SIG-M5 (cell line): Measurements from ENCODE around the gene SDC4.

ENCODE experiments used
- DNase-seq: peaks from one replicate; lab custom pipeline; 2025; lab: John Stamatoyannopoulos, UW

SDC4 gene

GRCh38 chr20:45318386-45318939, 29.8 kb downstream of the SDC4 start:
- DNase-seq, result no peak

DNA sequence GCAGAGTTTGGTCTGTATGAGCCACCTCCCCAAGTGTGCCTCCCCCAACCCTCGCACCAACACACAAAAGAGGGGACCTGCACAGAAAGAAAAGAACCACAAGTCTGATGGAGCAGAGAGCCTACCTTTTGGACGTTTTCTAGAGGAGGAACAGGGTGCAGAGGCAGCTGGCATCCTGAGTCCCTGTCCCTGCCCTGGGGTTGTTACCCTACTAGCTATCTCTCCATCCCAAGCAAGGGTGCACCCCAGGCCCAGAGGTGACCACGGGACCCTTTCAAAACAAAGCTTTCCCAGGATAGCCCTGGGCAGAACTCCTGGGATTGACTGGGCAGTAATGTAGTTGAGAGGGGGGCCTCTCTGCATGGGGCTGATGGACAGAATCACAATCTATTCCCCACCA, 30.4 kb downstream of the SDC4 start:
- no peak for DNase-seq

GRCh38 chr20:45316150-45317080, 31.8 kb downstream of the SDC4 start:
- no peak for DNase-seq

DNA sequence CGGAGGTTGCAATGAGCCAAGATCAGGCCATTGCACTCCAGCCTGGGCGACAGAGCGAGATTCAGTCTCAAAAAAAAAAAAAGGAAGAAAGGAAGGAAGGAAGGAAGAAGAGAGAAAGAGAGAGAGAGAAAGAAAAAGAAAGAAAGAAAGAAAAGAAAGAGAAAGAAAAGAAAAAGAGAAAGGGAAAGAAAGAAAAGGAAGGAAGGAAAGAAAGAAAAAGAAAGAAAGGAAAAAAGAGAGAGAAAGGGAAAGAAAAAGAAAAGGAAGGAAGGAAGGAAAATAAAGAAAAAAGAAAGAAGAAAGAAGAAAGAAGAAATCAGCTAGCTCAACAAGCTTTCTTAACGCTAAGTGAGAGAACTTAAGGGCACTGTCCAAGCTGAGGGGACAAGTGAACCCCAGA, 32.6 kb downstream of the SDC4 start:
- no peak for DNase-seq

GRCh38 chr20:45313943-45314342, 34.3 kb downstream of the SDC4 start:
- DNase-seq, result no peak

- DNase-seq, result no peak
These were observed 35.0 kb downstream of the SDC4 start for GRCh38 chr20:45313065-45313695.

DNA sequence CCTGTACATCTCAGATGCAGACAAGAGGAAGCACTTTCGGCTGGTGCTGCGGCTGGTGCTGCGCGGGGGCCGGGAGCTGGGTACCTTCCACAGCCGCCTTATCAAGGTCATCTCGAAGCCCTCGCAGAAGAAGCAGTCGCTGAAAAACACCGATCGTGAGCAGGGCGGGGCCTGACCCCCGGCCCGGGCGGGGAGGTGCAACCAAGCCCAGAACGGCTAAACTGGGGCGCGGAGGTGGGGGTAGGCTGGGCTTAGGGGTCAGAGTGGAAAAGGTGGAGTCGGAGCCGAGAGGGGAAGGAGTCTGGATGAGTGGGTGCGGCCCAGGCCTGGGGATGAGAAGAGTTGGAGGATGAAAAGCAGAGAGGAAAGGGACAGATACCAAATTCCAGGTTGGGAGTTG, 36.0 kb downstream of the SDC4 start:
- DNase-seq, result no peak

GRCh38 chr20:45311589-45312211, 36.5 kb downstream of the SDC4 start:
- DNase-seq, result no peak

DNA sequence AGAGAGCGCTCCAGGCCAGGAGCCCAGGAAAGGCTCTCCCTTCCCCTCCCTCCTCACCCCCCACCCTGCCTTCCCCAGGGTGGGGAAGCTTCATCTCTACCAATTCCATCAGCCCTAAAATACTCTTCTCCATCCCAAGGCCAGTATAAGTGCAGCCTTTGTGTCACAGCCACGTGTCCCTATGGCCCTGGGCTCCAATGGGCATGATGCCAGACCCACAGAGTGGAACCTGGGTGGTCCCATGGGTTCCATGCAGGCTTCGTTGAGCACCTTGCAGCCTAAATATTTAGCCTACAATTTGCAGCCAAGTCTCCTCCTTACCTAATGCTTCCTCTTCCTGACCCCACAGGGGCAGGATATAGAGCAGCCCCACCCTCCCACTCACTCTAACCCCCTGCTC, 39.1 kb downstream of the SDC4 start:
- no peak for DNase-seq

DNA sequence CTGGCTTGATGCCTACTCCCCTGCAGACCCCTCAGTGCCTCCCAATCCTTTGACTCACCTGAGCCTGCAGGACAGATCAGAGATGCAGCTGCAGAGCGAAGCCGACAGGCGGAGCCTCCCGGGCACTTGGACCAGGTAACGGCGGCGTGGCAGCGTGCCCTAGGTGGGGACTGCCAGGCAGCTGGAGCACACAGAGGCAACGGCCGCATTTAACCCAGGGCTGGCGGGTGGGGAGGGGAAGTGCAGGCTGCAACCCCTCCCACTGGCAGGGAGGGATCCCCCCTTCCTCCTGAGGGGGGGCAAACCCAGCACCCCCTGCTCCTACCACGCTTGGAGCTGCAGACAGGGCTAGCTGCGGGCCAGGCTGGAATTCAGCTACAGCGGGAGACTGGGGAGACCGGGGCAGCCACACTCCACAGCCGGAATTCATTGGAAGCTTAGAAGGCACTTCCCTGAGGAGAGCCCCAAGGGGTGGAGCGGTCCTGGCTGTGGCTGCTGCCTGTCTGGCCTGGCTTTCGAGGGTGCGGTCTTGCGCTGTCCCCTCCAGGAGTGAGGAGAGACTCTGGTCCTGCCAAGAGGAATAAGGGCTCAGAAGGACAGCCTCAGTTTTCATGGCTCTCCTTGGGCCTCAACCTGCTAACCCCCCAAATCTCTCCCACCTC, 40.0 kb downstream of the SDC4 start, which contains the start of gene MATN4:
Gene MATN4 (minus strand): TSS at position 183 of the 662 bp plus-strand sequence. CDS start 2,717 bp downstream, outside the sequence.
- DNase-seq, result no peak

- no peak for DNase-seq
These were observed 41.1 kb downstream of the SDC4 start for GRCh38 chr20:45307076-45307640.

DNA sequence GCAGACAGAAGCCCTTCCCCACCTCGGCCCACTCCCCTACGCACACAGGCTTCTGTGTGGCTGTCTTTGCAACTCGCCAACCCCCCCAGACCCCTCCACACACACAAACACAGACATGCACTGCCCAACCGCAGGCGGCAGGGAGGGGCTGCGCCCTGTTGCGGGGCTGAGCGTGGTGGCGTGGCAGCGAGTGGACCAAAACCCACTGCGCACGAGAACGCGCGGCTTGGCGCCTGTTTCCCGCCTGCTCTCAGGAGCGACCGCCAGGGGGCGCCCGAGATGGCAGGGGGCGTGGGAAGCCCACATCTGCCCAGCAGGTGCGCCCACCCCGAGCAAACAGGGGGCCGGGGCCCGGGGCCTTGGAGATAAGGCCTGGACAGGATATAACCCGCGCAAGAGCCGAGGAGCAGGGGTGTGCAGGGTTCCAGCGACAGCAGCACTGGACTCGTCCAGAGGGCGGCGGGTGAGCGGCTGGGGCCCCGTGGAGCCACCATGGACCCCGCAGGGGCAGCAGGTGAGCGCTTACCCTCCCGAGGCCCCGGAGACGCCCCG, 41.7 kb downstream of the SDC4 start, which contains the start of gene RBPJL:
Gene RBPJL (plus strand): TSS at position 410 of the 552 bp plus-strand sequence. CDS start 83 bp downstream, at position 493.
- no peak for DNase-seq

GRCh38 chr20:45305262-45305661, 43.0 kb downstream of the SDC4 start:
- no peak for DNase-seq

- DNase-seq, result no peak
These were observed 43.7 kb downstream of the SDC4 start for GRCh38 chr20:45304464-45304999.

- no peak for DNase-seq
These were observed 44.4 kb downstream of the SDC4 start for GRCh38 chr20:45303586-45304463.

GRCh38 chr20:45301824-45302271, 46.4 kb downstream of the SDC4 start:
- DNase-seq, result no peak

- DNase-seq, result no peak
These were observed 47.3 kb downstream of the SDC4 start for GRCh38 chr20:45300961-45301360.

DNA sequence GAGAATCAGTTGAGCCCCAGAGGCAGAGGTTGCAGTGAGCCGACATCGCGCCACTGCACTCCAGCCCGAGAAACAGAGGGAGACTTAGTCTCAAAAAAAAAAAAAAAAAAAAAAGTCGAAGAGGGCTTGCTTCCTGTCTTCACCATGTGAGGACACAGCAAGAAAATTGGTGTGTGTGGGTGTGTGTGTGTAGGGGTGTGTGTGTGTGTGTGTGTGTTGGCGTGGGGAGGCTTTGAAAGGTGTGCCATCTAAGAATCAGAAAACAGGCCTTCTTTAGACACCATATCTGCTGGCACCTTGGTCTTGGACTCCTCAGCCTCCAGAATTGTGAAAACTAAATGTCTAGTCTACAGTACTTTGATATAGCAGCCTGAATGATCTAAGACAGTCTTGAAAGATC, 48.4 kb downstream of the SDC4 start:
- no peak for DNase-seq

- no peak for DNase-seq
These were observed 50.3 kb downstream of the SDC4 start for GRCh38 chr20:45297786-45298497.
